Measurements from ENCODE around the gene RAI1. TPM values are rescaled to one million over a fixed set of nuclear protein-coding genes. Genes with fewer than 3 reads are reported as not detected.

Gene RAI1
- total and polyA plus RNA-seq, 2 of the 13 experiments (the other 11 are each of a cell fraction or from before 2014, with no cell fraction given), result 3.4 to 5.2 TPM

DNA sequence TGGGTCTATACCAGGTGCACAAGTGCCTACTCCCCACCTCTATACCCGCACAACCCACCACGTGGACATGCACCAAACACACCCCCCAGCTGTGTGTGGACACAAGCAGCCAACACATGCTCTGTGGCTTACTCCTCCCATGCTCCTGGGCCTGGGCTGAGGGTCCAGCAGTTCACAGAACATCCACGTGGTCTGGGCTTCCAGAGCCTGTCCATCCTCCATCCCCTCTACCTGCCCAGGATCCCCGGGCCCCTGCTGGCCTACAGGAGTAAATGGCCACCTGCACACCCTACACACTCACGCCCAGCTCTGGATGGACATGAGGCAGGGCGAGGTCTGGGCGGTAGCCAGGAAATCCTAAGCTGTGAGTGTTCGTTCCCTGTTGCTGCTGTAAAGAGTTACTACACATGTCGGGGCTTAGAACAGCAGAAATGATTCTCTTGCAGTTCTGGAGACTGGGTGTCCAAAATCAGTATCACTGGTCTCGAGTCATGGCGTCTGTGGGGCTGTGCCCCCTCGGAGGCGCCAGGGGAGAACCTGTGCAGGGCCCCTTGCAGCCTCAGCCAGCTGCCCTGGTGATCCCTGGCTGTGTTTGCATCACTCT, 15.0 kb upstream of the RAI1 start (continued):
- TF ChIP-seq, protein P1, sequence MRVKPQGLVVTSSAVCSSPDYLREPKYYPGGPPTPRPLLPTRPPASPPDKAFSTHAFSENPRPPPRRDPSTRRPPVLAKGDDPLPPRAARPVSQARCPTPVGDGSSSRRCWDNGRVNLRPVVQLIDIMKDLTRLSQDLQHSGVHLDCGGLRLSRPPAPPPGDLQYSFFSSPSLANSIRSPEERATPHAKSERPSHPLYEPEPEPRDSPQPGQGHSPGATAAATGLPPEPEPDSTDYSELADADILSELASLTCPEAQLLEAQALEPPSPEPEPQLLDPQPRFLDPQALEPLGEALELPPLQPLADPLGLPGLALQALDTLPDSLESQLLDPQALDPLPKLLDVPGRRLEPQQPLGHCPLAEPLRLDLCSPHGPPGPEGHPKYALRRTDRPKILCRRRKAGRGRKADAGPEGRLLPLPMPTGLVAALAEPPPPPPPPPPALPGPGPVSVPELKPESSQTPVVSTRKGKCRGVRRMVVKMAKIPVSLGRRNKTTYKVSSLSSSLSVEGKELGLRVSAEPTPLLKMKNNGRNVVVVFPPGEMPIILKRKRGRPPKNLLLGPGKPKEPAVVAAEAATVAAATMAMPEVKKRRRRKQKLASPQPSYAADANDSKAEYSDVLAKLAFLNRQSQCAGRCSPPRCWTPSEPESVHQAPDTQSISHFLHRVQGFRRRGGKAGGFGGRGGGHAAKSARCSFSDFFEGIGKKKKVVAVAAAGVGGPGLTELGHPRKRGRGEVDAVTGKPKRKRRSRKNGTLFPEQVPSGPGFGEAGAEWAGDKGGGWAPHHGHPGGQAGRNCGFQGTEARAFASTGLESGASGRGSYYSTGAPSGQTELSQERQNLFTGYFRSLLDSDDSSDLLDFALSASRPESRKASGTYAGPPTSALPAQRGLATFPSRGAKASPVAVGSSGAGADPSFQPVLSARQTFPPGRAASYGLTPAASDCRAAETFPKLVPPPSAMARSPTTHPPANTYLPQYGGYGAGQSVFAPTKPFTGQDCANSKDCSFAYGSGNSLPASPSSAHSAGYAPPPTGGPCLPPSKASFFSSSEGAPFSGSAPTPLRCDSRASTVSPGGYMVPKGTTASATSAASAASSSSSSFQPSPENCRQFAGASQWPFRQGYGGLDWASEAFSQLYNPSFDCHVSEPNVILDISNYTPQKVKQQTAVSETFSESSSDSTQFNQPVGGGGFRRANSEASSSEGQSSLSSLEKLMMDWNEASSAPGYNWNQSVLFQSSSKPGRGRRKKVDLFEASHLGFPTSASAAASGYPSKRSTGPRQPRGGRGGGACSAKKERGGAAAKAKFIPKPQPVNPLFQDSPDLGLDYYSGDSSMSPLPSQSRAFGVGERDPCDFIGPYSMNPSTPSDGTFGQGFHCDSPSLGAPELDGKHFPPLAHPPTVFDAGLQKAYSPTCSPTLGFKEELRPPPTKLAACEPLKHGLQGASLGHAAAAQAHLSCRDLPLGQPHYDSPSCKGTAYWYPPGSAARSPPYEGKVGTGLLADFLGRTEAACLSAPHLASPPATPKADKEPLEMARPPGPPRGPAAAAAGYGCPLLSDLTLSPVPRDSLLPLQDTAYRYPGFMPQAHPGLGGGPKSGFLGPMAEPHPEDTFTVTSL (CRISPR knock-in tag; IDR thresholded peaks at IDR 0.05; ENCODE audit: borderline replicate concordance), result no peak
- TF ChIP-seq CENPX (CRISPR knock-in tag; IDR thresholded peaks at IDR 0.05), result no peak
- TF ChIP-seq RFX1 (IDR thresholded peaks at IDR 0.05), result no peak
- no peak for TF ChIP-seq ETV5 (CRISPR knock-in tag; IDR thresholded peaks at IDR 0.05; ENCODE audit: borderline replicate concordance)
- no peak for TF ChIP-seq MED1 (CRISPR knock-in tag; IDR thresholded peaks at IDR 0.05)
- no peak for TF ChIP-seq MED13 (CRISPR knock-in tag; IDR thresholded peaks at IDR 0.05)
- no peak for TF ChIP-seq ZNF816 (CRISPR knock-in tag; IDR thresholded peaks at IDR 0.05; ENCODE audit: borderline replicate concordance)
- TF ChIP-seq ZNF558 (CRISPR knock-in tag; IDR thresholded peaks at IDR 0.05; ENCODE audit: borderline replicate concordance), result no peak
- 0 out of 4 replicates have a peak, but pooled peaks of 1 of the 2 experiments have one; percentile 30 for TF ChIP-seq POLR2A (IDR thresholded peaks at IDR 0.05; ENCODE audit: insufficient read depth in 1 of 2, low read depth in 2 of 2, low read length in 2 of 2)
- TF ChIP-seq, protein P2, sequence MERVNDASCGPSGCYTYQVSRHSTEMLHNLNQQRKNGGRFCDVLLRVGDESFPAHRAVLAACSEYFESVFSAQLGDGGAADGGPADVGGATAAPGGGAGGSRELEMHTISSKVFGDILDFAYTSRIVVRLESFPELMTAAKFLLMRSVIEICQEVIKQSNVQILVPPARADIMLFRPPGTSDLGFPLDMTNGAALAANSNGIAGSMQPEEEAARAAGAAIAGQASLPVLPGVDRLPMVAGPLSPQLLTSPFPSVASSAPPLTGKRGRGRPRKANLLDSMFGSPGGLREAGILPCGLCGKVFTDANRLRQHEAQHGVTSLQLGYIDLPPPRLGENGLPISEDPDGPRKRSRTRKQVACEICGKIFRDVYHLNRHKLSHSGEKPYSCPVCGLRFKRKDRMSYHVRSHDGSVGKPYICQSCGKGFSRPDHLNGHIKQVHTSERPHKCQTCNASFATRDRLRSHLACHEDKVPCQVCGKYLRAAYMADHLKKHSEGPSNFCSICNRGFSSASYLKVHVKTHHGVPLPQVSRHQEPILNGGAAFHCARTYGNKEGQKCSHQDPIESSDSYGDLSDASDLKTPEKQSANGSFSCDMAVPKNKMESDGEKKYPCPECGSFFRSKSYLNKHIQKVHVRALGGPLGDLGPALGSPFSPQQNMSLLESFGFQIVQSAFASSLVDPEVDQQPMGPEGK (CRISPR knock-in tag; IDR thresholded peaks at IDR 0.05), result peak; percentile 19; the same call in 1 of the 2 replicates
- TF ChIP-seq NFE2 (CRISPR knock-in tag; IDR thresholded peaks at IDR 0.05), result no peak
- no peak for TF ChIP-seq HNRNPK (IDR thresholded peaks at IDR 0.05; ENCODE audit: low read depth, low read length, poor library complexity, severe bottlenecking)
- no peak for TF ChIP-seq MIXL1 (CRISPR knock-in tag; IDR thresholded peaks at IDR 0.05)
- TF ChIP-seq, protein P3, sequence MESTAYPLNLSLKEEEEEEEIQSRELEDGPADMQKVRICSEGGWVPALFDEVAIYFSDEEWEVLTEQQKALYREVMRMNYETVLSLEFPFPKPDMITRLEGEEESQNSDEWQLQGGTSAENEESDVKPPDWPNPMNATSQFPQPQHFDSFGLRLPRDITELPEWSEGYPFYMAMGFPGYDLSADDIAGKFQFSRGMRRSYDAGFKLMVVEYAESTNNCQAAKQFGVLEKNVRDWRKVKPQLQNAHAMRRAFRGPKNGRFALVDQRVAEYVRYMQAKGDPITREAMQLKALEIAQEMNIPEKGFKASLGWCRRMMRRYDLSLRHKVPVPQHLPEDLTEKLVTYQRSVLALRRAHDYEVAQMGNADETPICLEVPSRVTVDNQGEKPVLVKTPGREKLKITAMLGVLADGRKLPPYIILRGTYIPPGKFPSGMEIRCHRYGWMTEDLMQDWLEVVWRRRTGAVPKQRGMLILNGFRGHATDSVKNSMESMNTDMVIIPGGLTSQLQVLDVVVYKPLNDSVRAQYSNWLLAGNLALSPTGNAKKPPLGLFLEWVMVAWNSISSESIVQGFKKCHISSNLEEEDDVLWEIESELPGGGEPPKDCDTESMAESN (CRISPR knock-in tag; conservative IDR thresholded peaks at IDR 0.05), result no peak
- TF ChIP-seq SRSF1 (optimal IDR thresholded peaks at IDR 0.05; ENCODE audit: low read depth, low read length), result no peak
- TF ChIP-seq, protein P4, sequence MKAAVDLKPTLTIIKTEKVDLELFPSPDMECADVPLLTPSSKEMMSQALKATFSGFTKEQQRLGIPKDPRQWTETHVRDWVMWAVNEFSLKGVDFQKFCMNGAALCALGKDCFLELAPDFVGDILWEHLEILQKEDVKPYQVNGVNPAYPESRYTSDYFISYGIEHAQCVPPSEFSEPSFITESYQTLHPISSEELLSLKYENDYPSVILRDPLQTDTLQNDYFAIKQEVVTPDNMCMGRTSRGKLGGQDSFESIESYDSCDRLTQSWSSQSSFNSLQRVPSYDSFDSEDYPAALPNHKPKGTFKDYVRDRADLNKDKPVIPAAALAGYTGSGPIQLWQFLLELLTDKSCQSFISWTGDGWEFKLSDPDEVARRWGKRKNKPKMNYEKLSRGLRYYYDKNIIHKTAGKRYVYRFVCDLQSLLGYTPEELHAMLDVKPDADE (CRISPR knock-in tag; IDR thresholded peaks at IDR 0.05), result no peak
- 0 out of 2 replicates have a peak, but pooled peaks have one; percentile 45 for TF ChIP-seq HIVEP1 (CRISPR knock-in tag; IDR thresholded peaks at IDR 0.05)
- no peak for TF ChIP-seq CC2D1A (CRISPR knock-in tag; IDR thresholded peaks at IDR 0.05)
- TF ChIP-seq ZNF225 (CRISPR knock-in tag; IDR thresholded peaks at IDR 0.05), result no peak
- no peak for TF ChIP-seq KDM5A (IDR thresholded peaks at IDR 0.05; ENCODE audit: borderline replicate concordance, low read length)
- TF ChIP-seq ZMYM4 (CRISPR knock-in tag; IDR thresholded peaks at IDR 0.05), result 0 out of 2 replicates have a peak, but pooled peaks have one; percentile 33

Data from HepG2 (cell line).